22Rv1 (cell line): ENCODE data around the gene GINS3.

Experiments used
- ZFX ChIP-seq: fragments of 450-650 bp; IDR thresholded peaks from 2 replicates; pipeline ENCODE4 v1.6.1; 2017; ENCODE audit warnings: antibody characterized with exemption, borderline replicate concordance
- TF ChIP-seq, protein P1 (sequence below): fragments of 450-650 bp; IDR thresholded peaks from 2 replicates; pipeline ENCODE4 v1.5.1; 2017; ENCODE audit warnings: mild to moderate bottlenecking

- TF ChIP-seq, protein P1, sequence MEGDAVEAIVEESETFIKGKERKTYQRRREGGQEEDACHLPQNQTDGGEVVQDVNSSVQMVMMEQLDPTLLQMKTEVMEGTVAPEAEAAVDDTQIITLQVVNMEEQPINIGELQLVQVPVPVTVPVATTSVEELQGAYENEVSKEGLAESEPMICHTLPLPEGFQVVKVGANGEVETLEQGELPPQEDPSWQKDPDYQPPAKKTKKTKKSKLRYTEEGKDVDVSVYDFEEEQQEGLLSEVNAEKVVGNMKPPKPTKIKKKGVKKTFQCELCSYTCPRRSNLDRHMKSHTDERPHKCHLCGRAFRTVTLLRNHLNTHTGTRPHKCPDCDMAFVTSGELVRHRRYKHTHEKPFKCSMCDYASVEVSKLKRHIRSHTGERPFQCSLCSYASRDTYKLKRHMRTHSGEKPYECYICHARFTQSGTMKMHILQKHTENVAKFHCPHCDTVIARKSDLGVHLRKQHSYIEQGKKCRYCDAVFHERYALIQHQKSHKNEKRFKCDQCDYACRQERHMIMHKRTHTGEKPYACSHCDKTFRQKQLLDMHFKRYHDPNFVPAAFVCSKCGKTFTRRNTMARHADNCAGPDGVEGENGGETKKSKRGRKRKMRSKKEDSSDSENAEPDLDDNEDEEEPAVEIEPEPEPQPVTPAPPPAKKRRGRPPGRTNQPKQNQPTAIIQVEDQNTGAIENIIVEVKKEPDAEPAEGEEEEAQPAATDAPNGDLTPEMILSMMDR, result no peak; the same call in 1 of the 2 replicates
- TF ChIP-seq ZFX, result no peak
Observed at GRCh38 chr16:58435779-58436178, 43.5 kb downstream of the GINS3 start.
